Measurements from ENCODE around the gene F2.

The F2 gene

DNA sequence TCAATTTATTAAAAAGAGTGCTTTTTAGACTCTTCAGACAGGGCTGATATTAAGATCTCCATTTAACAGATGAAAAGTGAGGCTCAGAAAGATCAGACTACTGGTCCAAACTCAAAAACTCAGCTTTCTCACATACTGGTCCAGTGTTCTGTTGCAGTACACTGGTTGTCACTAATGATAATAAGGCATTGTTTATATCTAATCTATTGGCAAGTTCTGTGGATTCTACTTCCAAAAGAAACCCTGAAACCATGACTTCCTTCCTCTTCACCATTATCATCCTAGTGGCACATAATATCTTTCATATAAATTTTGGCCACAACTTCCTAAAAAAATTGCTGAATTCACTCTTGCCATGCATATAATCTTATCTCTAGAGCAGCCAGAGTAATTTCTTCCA, 36.9 kb downstream of the F2 start:
- ChIA-PET CTCF (no interaction called here), POLR2A (no interaction called here)
- H3K27ac ChIP-seq (ENCODE audit: insufficient read depth in 1 of 2, low read depth in 1 of 2, low read length in 2 of 2, poor library complexity in 1 of 2, severe bottlenecking in 2 of 2): peak overlapping the region; percentile 30 to 58
- peaks cover 32 to 64% (median 51%) of the 10 kb centered on the region in 4 experiments for H3K36me3 ChIP-seq (ENCODE audit: control insufficient read depth in 4 of 4, insufficient read depth in 4 of 4, low read length in 3 of 4)
- DNase-seq: peak; percentile 78 to 89 (median 79)
- no peaks in the 10 kb centered on the region for H3K9me3 ChIP-seq (ENCODE audit: control extremely low read depth in 1 of 5, control insufficient read depth in 4 of 5, insufficient read depth in 2 of 5, low read depth in 1 of 5, low read length in 4 of 5)
- peaks cover 8 to 22% (median 13%) of the 10 kb centered on the region in 4 experiments for H3K4me1 ChIP-seq (ENCODE audit: control extremely low read depth in 1 of 4, control insufficient read depth in 4 of 4, insufficient read depth in 4 of 4, low read length in 3 of 4)
- no peaks in the 10 kb centered on the region for H3K27me3 ChIP-seq (replicated peaks in 2 of 5; ENCODE audit: control insufficient read depth in 4 of 5, insufficient read depth in 5 of 5, low read length in 4 of 5)
- H3K4me3 ChIP-seq (ENCODE audit: control insufficient read depth in 1 of 7, extremely low read depth in 1 of 7, insufficient read depth in 4 of 7, low read depth in 2 of 7, low read length in 6 of 7): peak overlapping the region in 1 of 7 experiments; percentile 2

- H3K4me1 ChIP-seq (ENCODE audit: control extremely low read depth in 1 of 4, control insufficient read depth in 4 of 4, insufficient read depth in 4 of 4, low read length in 3 of 4): peaks cover 8 to 22% (median 13%) of the 10 kb centered on the region in 4 experiments
- H3K9me3 ChIP-seq (ENCODE audit: control extremely low read depth in 1 of 5, control insufficient read depth in 4 of 5, insufficient read depth in 2 of 5, low read depth in 1 of 5, low read length in 4 of 5): no peaks in the 10 kb centered on the region
- ChIA-PET POLR2A (no interaction called here), CTCF (no interaction called here)
- DNase-seq: no peak
- 95% methylated on average over 4 of the region's 6 CpGs for WGBS (ENCODE audit: insufficient coverage)
- H3K36me3 ChIP-seq (ENCODE audit: control insufficient read depth in 4 of 4, insufficient read depth in 4 of 4, low read length in 3 of 4): peaks cover 29 to 74% (median 65%) of the 10 kb centered on the region in 4 experiments
- H3K4me3 ChIP-seq (ENCODE audit: control insufficient read depth in 1 of 7, extremely low read depth in 1 of 7, insufficient read depth in 4 of 7, low read depth in 2 of 7, low read length in 6 of 7): no peak overlapping the region
- no peaks in the 10 kb centered on the region for H3K27me3 ChIP-seq (replicated peaks in 2 of 5; ENCODE audit: control insufficient read depth in 4 of 5, insufficient read depth in 5 of 5, low read length in 4 of 5)
- no peak overlapping the region for H3K27ac ChIP-seq (ENCODE audit: insufficient read depth in 1 of 2, low read depth in 1 of 2, low read length in 2 of 2, poor library complexity in 1 of 2, severe bottlenecking in 2 of 2)
These were observed 40.2 kb downstream of the F2 start for GRCh38 chr11:46759196-46759595.

DNA sequence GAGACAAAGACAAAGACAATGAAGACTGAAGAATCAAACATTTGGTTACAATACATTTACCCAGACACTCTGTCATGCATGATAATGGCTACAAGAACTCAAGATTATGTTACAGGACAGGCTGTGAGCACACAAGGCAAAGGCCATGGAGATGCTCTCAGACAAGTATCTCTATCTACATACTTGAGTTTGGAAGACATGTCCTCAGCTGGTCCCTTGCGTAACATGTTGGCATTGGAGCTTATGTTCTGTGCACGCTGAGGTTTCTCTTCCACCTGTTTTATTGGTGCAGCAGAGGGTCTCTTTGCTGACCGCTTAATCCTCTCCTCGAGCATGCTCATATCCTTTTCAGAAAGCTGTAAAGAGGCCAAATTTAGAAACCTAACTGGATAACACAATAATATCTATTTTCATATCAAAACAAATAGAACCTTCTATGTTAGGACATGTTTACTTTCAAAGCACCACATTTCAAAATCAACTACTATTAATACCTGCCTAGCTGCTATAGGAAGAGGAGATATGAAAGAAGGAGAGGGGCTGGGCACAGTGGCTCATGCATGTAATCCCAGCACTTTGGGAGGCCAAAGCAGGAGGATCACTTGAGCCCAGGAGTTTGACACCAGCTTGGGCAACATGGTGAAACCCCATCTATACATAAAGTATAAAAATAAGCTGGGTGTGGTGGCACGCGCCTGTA, 41.6 kb downstream of the F2 start:
- Histone ChIP-seq H3K27me3 (replicated peaks in 2 of 5; ENCODE audit: control insufficient read depth in 4 of 5, insufficient read depth in 5 of 5, low read length in 4 of 5) (no peaks in the 10 kb centered on the region), H3K36me3 (ENCODE audit: control insufficient read depth in 4 of 4, insufficient read depth in 4 of 4, low read length in 3 of 4) (peaks cover 26 to 77% (median 64%) of the 10 kb centered on the region in 4 experiments), H3K4me1 (ENCODE audit: control extremely low read depth in 1 of 4, control insufficient read depth in 4 of 4, insufficient read depth in 4 of 4, low read length in 3 of 4) (peaks cover 8 to 15% (median 11%) of the 10 kb centered on the region in 4 experiments), H3K9me3 (ENCODE audit: control extremely low read depth in 1 of 5, control insufficient read depth in 4 of 5, insufficient read depth in 2 of 5, low read depth in 1 of 5, low read length in 4 of 5) (no peaks in the 10 kb centered on the region), H3K27ac (ENCODE audit: insufficient read depth in 1 of 2, low read depth in 1 of 2, low read length in 2 of 2, poor library complexity in 1 of 2, severe bottlenecking in 2 of 2) (no peak overlapping the region), H3K4me3 (ENCODE audit: control insufficient read depth in 1 of 7, extremely low read depth in 1 of 7, insufficient read depth in 4 of 7, low read depth in 2 of 7, low read length in 6 of 7) (no peak overlapping the region)
- POLR2A ChIA-PET: interaction anchor here (0.8 kb wide), 1 partner anchor 37 kb away, joined by 3 read pairs; no protein-coding TSS in a partner anchor
- 100% methylated on average over 4 of the region's 6 CpGs for WGBS (ENCODE audit: insufficient coverage)
- CTCF ChIA-PET: interaction anchor here (1.7 kb wide), 1 partner anchor 12 kb away, joined by 3 read pairs; no protein-coding TSS in a partner anchor
- no peak for DNase-seq

GRCh38 chr11:46761807-46762206, 42.8 kb downstream of the F2 start:
- no peak overlapping the region for H3K27ac ChIP-seq (ENCODE audit: insufficient read depth in 1 of 2, low read depth in 1 of 2, low read length in 2 of 2, poor library complexity in 1 of 2, severe bottlenecking in 2 of 2)
- POLR2A ChIA-PET: interaction anchor here (0.8 kb wide), 1 partner anchor 39 kb away, joined by 3 read pairs; no protein-coding TSS in a partner anchor

DNA sequence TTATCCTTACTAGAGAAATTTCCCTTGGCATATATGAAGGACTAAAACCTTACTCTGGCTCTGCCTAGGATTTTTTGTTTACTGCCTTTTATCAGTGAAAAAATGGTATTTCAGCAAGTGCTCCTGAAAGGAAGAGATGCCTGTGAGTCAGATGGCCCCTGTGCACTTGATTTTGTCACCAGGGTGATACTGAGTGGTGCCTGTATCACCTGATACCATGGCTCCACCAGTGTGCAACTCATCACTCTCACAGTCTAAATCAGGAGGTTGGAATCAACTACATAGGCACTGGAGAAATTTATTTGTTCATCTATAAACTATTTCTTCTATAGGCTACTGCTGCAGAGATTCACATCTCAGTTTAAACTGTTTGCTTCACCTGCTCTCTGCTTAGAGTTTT, 43.2 kb downstream of the F2 start:
- H3K36me3 ChIP-seq (ENCODE audit: control insufficient read depth in 4 of 4, insufficient read depth in 4 of 4, low read length in 3 of 4): peaks cover 26 to 84% (median 71%) of the 10 kb centered on the region in 4 experiments
- ChIA-PET POLR2A (no interaction called here), CTCF (no interaction called here)
- no peak for DNase-seq
- no peaks in the 10 kb centered on the region for H3K9me3 ChIP-seq (ENCODE audit: control extremely low read depth in 1 of 5, control insufficient read depth in 4 of 5, insufficient read depth in 2 of 5, low read depth in 1 of 5, low read length in 4 of 5)
- no peak overlapping the region for H3K4me3 ChIP-seq (ENCODE audit: control insufficient read depth in 1 of 7, extremely low read depth in 1 of 7, insufficient read depth in 4 of 7, low read depth in 2 of 7, low read length in 6 of 7)
- H3K27ac ChIP-seq (ENCODE audit: insufficient read depth in 1 of 2, low read depth in 1 of 2, low read length in 2 of 2, poor library complexity in 1 of 2, severe bottlenecking in 2 of 2): no peak overlapping the region
- no peaks in the 10 kb centered on the region for H3K27me3 ChIP-seq (replicated peaks in 2 of 5; ENCODE audit: control insufficient read depth in 4 of 5, insufficient read depth in 5 of 5, low read length in 4 of 5)
- H3K4me1 ChIP-seq (ENCODE audit: control extremely low read depth in 1 of 4, control insufficient read depth in 4 of 4, insufficient read depth in 4 of 4, low read length in 3 of 4): no peaks in the 10 kb centered on the region

More at GRCh38 chr11:46761807-46762206, 42.8 kb downstream of the F2 start:
- CTCF ChIA-PET: no interaction called here
- Histone ChIP-seq H3K4me3 (ENCODE audit: control insufficient read depth in 1 of 7, extremely low read depth in 1 of 7, insufficient read depth in 4 of 7, low read depth in 2 of 7, low read length in 6 of 7) (no peak overlapping the region), H3K36me3 (ENCODE audit: control insufficient read depth in 4 of 4, insufficient read depth in 4 of 4, low read length in 3 of 4) (peaks cover 26 to 84% (median 69%) of the 10 kb centered on the region in 4 experiments), H3K9me3 (ENCODE audit: control extremely low read depth in 1 of 5, control insufficient read depth in 4 of 5, insufficient read depth in 2 of 5, low read depth in 1 of 5, low read length in 4 of 5) (no peaks in the 10 kb centered on the region), H3K27me3 (replicated peaks in 2 of 5; ENCODE audit: control insufficient read depth in 4 of 5, insufficient read depth in 5 of 5, low read length in 4 of 5) (no peaks in the 10 kb centered on the region), H3K4me1 (ENCODE audit: control extremely low read depth in 1 of 4, control insufficient read depth in 4 of 4, insufficient read depth in 4 of 4, low read length in 3 of 4) (peaks cover 0 to 3% (median 1%) of the 10 kb centered on the region in 4 experiments)
- DNase-seq: no peak
- 100% methylated on average over 4 of the region's 4 CpGs for WGBS (ENCODE audit: insufficient coverage)

DNA sequence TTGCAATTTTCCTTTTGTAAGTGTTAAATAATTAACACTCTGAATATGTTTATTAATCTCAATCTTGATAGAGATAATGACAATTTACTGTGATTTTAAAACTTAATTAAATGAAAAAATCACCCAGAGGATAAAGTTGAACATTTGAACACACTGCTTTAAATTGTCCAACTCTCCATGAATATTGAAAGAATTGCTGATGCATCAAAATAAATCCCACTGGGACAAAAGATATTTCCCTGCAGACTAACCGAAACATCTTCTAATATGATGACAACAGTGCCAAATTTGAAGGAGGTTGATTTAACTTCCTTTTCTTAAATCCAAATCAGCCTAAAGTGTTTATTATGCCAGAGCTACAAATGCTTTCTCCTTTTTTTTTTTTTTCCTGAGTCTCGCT, 47.6 kb downstream of the F2 start:
- Histone ChIP-seq H3K9me3 (ENCODE audit: control extremely low read depth in 1 of 5, control insufficient read depth in 4 of 5, insufficient read depth in 2 of 5, low read depth in 1 of 5, low read length in 4 of 5) (no peaks in the 10 kb centered on the region), H3K36me3 (ENCODE audit: control insufficient read depth in 4 of 4, insufficient read depth in 4 of 4, low read length in 3 of 4) (peaks cover 14 to 80% (median 60%) of the 10 kb centered on the region in 4 experiments), H3K27ac (ENCODE audit: insufficient read depth in 1 of 2, low read depth in 1 of 2, low read length in 2 of 2, poor library complexity in 1 of 2, severe bottlenecking in 2 of 2) (no peak overlapping the region), H3K4me1 (ENCODE audit: control extremely low read depth in 1 of 4, control insufficient read depth in 4 of 4, insufficient read depth in 4 of 4, low read length in 3 of 4) (no peaks in the 10 kb centered on the region), H3K27me3 (replicated peaks in 2 of 5; ENCODE audit: control insufficient read depth in 4 of 5, insufficient read depth in 5 of 5, low read length in 4 of 5) (no peaks in the 10 kb centered on the region), H3K4me3 (ENCODE audit: control insufficient read depth in 1 of 7, extremely low read depth in 1 of 7, insufficient read depth in 4 of 7, low read depth in 2 of 7, low read length in 6 of 7) (no peak overlapping the region)
- ChIA-PET POLR2A (interaction anchor here (0.6 kb wide), 1 partner anchor 847 kb away, joined by 3 read pairs; no protein-coding TSS in a partner anchor), CTCF (no interaction called here)
- WGBS (ENCODE audit: insufficient coverage): 100% methylated on average over 2 of the region's 2 CpGs
- no peak for DNase-seq

GRCh38 chr11:46769636-46770221, 50.7 kb downstream of the F2 start:
- DNase-seq: no peak
- WGBS (ENCODE audit: insufficient coverage): 90% methylated on average over 3 of the region's 4 CpGs
- H3K36me3 ChIP-seq (ENCODE audit: control insufficient read depth in 4 of 4, insufficient read depth in 4 of 4, low read length in 3 of 4): peaks cover 8 to 59% (median 36%) of the 10 kb centered on the region in 4 experiments
- no peak overlapping the region for H3K4me3 ChIP-seq (ENCODE audit: control insufficient read depth in 1 of 7, extremely low read depth in 1 of 7, insufficient read depth in 4 of 7, low read depth in 2 of 7, low read length in 6 of 7)
- H3K27ac ChIP-seq (ENCODE audit: insufficient read depth in 1 of 2, low read depth in 1 of 2, low read length in 2 of 2, poor library complexity in 1 of 2, severe bottlenecking in 2 of 2): no peak overlapping the region
- no peaks in the 10 kb centered on the region for H3K4me1 ChIP-seq (ENCODE audit: control extremely low read depth in 1 of 4, control insufficient read depth in 4 of 4, insufficient read depth in 4 of 4, low read length in 3 of 4)
- H3K9me3 ChIP-seq (ENCODE audit: control extremely low read depth in 1 of 5, control insufficient read depth in 4 of 5, insufficient read depth in 2 of 5, low read depth in 1 of 5, low read length in 4 of 5): no peaks in the 10 kb centered on the region
- no peaks in the 10 kb centered on the region for H3K27me3 ChIP-seq (replicated peaks in 2 of 5; ENCODE audit: control insufficient read depth in 4 of 5, insufficient read depth in 5 of 5, low read length in 4 of 5)
- CTCF ChIA-PET: no interaction called here
- POLR2A ChIA-PET: no interaction called here

Data from common myeloid progenitor, CD34-positive (primary cell).